Right lobe of liver (tissue), 6 donors: ENCODE measurements around the gene PLXNB2. TPM values are rescaled to one million over a fixed set of nuclear protein-coding genes. Genes with fewer than 3 reads are reported as not detected.

ENCODE experiments used
- ATAC-seq, 4 donors: fragments of 200-7000 bp; cut with Tn5 transposase; one replicate each; pipeline ENCODE4 v1.9.1; 2020; ENCODE audit warnings: mild to moderate bottlenecking in 4 of 4, moderate library complexity in 4 of 4
- DNase-seq, 3 donors: peaks; one replicate each; pipeline ENCODE4 v3.0.0-alpha.2; 2020
- H3K27ac ChIP-seq, 3 donors: fragments of 200-600 bp; one replicate each; pipeline ENCODE4 v1.8.0; 2022
- H3K27me3 ChIP-seq, 2 donors: fragments of 200-600 bp; one replicate each; pipeline ENCODE4 v1.8.0; 2022
- H3K36me3 ChIP-seq, 4 donors: fragments of 200-600 bp; sonication (generic) in 1 of 4; one replicate each; pipeline versions ENCODE4 v1.5.1 to v1.8.0; 2017 to 2022; ENCODE audit warnings: control low read depth in 1 of 4
- H3K4me1 ChIP-seq, 4 donors: fragments of 200-600 bp; sonication (generic) in 1 of 4; one replicate each; pipeline versions ENCODE4 v1.5.1 to v1.8.0; 2017 to 2022; ENCODE audit warnings: control low read depth in 1 of 4
- H3K4me3 ChIP-seq, 3 donors: fragments of 200-600 bp; one replicate each; pipeline ENCODE4 v1.8.0; 2022
- H3K9me3 ChIP-seq, 4 donors: fragments of 200-600 bp; sonication (generic) in 1 of 4; one replicate each; pipeline versions ENCODE4 v1.5.1 to v1.8.0; 2017 to 2022; ENCODE audit warnings: control low read depth in 1 of 4
- CTCF ChIP-seq, 4 donors: fragments of 200-600 bp in 3 of 4; fragments of 450-650 bp in 1 of 4; IDR thresholded peaks; one replicate each; pipeline versions ENCODE4 v1.5.1 to v1.8.0; 2016 to 2022; ENCODE audit warnings: antibody characterized with exemption in 4 of 4, mild to moderate bottlenecking in 2 of 4
- POLR2A ChIP-seq: fragments of 450-650 bp; IDR thresholded peaks from one replicate; pipeline ENCODE4 v1.6.1; 2017; ENCODE audit warnings: antibody characterized with exemption, mild to moderate bottlenecking
- WGBS: methylation state at CpG from one replicate; pipeline ENCODE4 v1.1.6; 2018; ENCODE audit warnings: low coverage, low lambda C conversion rate; ENCODE audit not compliant: insufficient coverage; ENCODE audit errors: missing lambda C conversion rate; 5-methylcytosine and 5-hydroxymethylcytosine counted together
- intact Hi-C, 2 donors: fragments of 100-400 bp; cut with DNase I; formaldehyde crosslinking; loops; one replicate each; pipeline versions ENCODE4 v1.11.2 to v1.14.1; 2022
- total RNA-seq, 6 experiments: library from RNA; depleted of rRNA in 2 of 6; stranded (reverse); fragments of >200 nt in 2 of 6; fragmentation: NEBNext Ultra II Directional in 3 of 6; extraction: Animal tissue kit (Norgen Biotek cat#: 25700) in 3 of 6; gene quantifications; one replicate each; pipeline versions ENCODE4 v1.1.0 to v1.2.4, GENCODE V29; 2016 to 2023
- donor health status: DM: no; HTN: yes; CAD: no.
- donor health status: DM: no; HTN: no; CAD: no.
- donor health status: DM: no; HTN: no; CAD: no.
- donor health status: DM: no; HTN: yes; CAD: no.
- donor health status: DM: no; HTN: yes; CAD: no.

Gene PLXNB2
- total RNA-seq, 6 experiments from 2014 or later: 154 to 181 (median 161) TPM

GRCh38 chr22:50227579-50228215 is 79.7 kb downstream of the PLXNB2 start:
- H3K4me1 ChIP-seq: no peaks in the 10 kb centered on the region
- H3K36me3 ChIP-seq: peaks cover 0 to 38% (median 2%) of the 10 kb centered on the region in 4 donors
- no peaks in the 10 kb centered on the region for H3K9me3 ChIP-seq
- no peak for ATAC-seq
- TF ChIP-seq POLR2A (no peak), CTCF (IDR thresholded peaks at IDR 0.05) (no peak)
- no peak overlapping the region for H3K4me3 ChIP-seq
- H3K27me3 ChIP-seq: no peaks in the 10 kb centered on the region
- WGBS: 97% methylated on average over 5 of the region's 25 CpGs
- H3K27ac ChIP-seq: no peak overlapping the region
- DNase-seq: no peak
- intact Hi-C loops: no loop called here

- Histone ChIP-seq H3K36me3 (peaks cover 0 to 43% (median 7%) of the 10 kb centered on the region in 4 donors), H3K9me3 (no peaks in the 10 kb centered on the region)
- intact Hi-C loops: no loop called here
These were observed 80.6 kb downstream of the PLXNB2 start for GRCh38 chr22:50226875-50227165.

GRCh38 chr22:50226063-50226874 is 81.2 kb downstream of the PLXNB2 start:
- Histone ChIP-seq H3K4me1 (no peaks in the 10 kb centered on the region), H3K9me3 (no peaks in the 10 kb centered on the region), H3K27me3 (no peaks in the 10 kb centered on the region), H3K36me3 (peaks cover 0 to 49% (median 8%) of the 10 kb centered on the region in 4 donors), H3K27ac (no peak overlapping the region), H3K4me3 (no peak overlapping the region)
- TF ChIP-seq POLR2A (no peak), CTCF (IDR thresholded peaks at IDR 0.05) (no peak)
- WGBS: 87% methylated on average over 10 of the region's 31 CpGs
- DNase-seq (no peak), ATAC-seq (no peak)
- intact Hi-C loops: no loop called here

More at GRCh38 chr22:50226875-50227165, 80.6 kb downstream of the PLXNB2 start:
- TF ChIP-seq POLR2A (no peak), CTCF (IDR thresholded peaks at IDR 0.05) (no peak)
- Histone ChIP-seq H3K4me1 (no peaks in the 10 kb centered on the region), H3K4me3 (no peak overlapping the region), H3K27me3 (no peaks in the 10 kb centered on the region), H3K27ac (no peak overlapping the region)
- WGBS: no CpG with 5 or more reads among the region's 18 CpGs
- no peak for ATAC-seq
- DNase-seq: no peak

GRCh38 chr22:50225200-50225969 is 82.1 kb downstream of the PLXNB2 start:
- intact Hi-C loops: no loop called here

More at GRCh38 chr22:50225200-50225969, 82.1 kb downstream of the PLXNB2 start:
- ATAC-seq (peak in 1 of 4 donors; percentile 2), DNase-seq (no peak)
- 100% methylated on average over 3 of the region's 24 CpGs for WGBS
- Histone ChIP-seq H3K27ac (no peak overlapping the region), H3K9me3 (no peaks in the 10 kb centered on the region), H3K4me3 (no peak overlapping the region), H3K36me3 (peaks cover 0 to 57% (median 8%) of the 10 kb centered on the region in 4 donors), H3K27me3 (no peaks in the 10 kb centered on the region), H3K4me1 (no peaks in the 10 kb centered on the region)
- TF ChIP-seq CTCF (IDR thresholded peaks at IDR 0.05) (no peak), POLR2A (no peak)

Other genes starting within 250 kb of the PLXNB2 start
- gene TTLL8, start 249.3 kb downstream of the PLXNB2 start, total RNA-seq: not detected
- under 1 TPM in 2 of 6 experiments, not detected in 4; 0.60 to 0.68 TPM for gene MLC1, start 222.2 kb downstream of the PLXNB2 start, total RNA-seq
- under 1 TPM in 4 of 6 experiments, not detected in 2; 0.21 to 0.31 (median 0.24) TPM for gene MOV10L1, start 217.6 kb downstream of the PLXNB2 start, total RNA-seq
- 10 to 100 TPM in 1 of 6 experiments, 1 to 10 TPM in 5; 3.9 to 12.3 (median 7.2) TPM for gene PANX2, start 136.9 kb downstream of the PLXNB2 start, total RNA-seq
- 10 to 100 TPM; 18.9 to 30.2 (median 22.8) TPM for gene TRABD, start 121.7 kb downstream of the PLXNB2 start, total RNA-seq
- 10 to 100 TPM; 51.1 to 67.8 (median 59.2) TPM for gene SELENOO, start 106.6 kb downstream of the PLXNB2 start, total RNA-seq
- 10 to 100 TPM; 10.4 to 22.6 (median 14.6) TPM for gene TUBGCP6, start 62.6 kb downstream of the PLXNB2 start, total RNA-seq
- 10 to 100 TPM; 19.6 to 30.5 (median 23.0) TPM for gene HDAC10, start 56.4 kb downstream of the PLXNB2 start, total RNA-seq
- 1 to 10 TPM; 2.1 to 7.6 (median 3.6) TPM for gene MAPK12, start 46.0 kb downstream of the PLXNB2 start, total RNA-seq
- gene MAPK11, start 37.3 kb downstream of the PLXNB2 start, total RNA-seq: 1 to 10 TPM; 1.7 to 6.4 (median 2.5) TPM
- gene DENND6B, start 19.4 kb upstream of the PLXNB2 start, total RNA-seq: 1 to 10 TPM in 5 of 6 experiments, under 1 TPM in 1; 0.98 to 4.1 (median 1.9) TPM
- gene PPP6R2, start 35.7 kb upstream of the PLXNB2 start, total RNA-seq: 10 to 100 TPM; 38.3 to 80.3 (median 54.4) TPM
- gene SBF1, start 167.4 kb upstream of the PLXNB2 start, total RNA-seq: 10 to 100 TPM; 18.3 to 28.9 (median 22.8) TPM
- gene ADM2, start 173.9 kb upstream of the PLXNB2 start, total RNA-seq: 10 to 100 TPM in 1 of 6 experiments, 1 to 10 TPM in 5; 1.0 to 19.2 (median 2.2) TPM
- gene MIOX, start 179.2 kb upstream of the PLXNB2 start, total RNA-seq: not detected
- gene LMF2, start 200.1 kb upstream of the PLXNB2 start, total RNA-seq: 10 to 100 TPM; 33.2 to 47.6 (median 41.7) TPM
- gene NCAPH2, start 200.6 kb upstream of the PLXNB2 start, total RNA-seq: 10 to 100 TPM; 11.4 to 17.3 (median 13.9) TPM
- 1 to 10 TPM in 3 of 6 experiments, under 1 TPM in 1, not detected in 2; 0.80 to 4.2 (median 2.5) TPM for gene SCO2, start 218.0 kb upstream of the PLXNB2 start, total RNA-seq
- gene TYMP, start 222.4 kb upstream of the PLXNB2 start, total RNA-seq: 100 to 1,000 TPM in 3 of 6 experiments, 10 to 100 TPM in 3; 30.6 to 223 (median 88.2) TPM
- gene KLHDC7B, start 238.3 kb upstream of the PLXNB2 start, total RNA-seq: 1 to 10 TPM in 2 of 6 experiments, under 1 TPM in 2, not detected in 2; 0.07 to 1.4 (median 0.62) TPM